T-helper 9 cell (primary cell): ENCODE data around the gene NKAIN4.
"Not testable (repeated sequence)": the region's sequence is repeated elsewhere in the genome, so short reads cannot be mapped to it uniquely, and the experiment has no call there.

ENCODE experiments used
- DNase-seq: peaks from one replicate; pipeline ENCODE4 v3.0.0-alpha.2; 2020

The NKAIN4 gene

DNA sequence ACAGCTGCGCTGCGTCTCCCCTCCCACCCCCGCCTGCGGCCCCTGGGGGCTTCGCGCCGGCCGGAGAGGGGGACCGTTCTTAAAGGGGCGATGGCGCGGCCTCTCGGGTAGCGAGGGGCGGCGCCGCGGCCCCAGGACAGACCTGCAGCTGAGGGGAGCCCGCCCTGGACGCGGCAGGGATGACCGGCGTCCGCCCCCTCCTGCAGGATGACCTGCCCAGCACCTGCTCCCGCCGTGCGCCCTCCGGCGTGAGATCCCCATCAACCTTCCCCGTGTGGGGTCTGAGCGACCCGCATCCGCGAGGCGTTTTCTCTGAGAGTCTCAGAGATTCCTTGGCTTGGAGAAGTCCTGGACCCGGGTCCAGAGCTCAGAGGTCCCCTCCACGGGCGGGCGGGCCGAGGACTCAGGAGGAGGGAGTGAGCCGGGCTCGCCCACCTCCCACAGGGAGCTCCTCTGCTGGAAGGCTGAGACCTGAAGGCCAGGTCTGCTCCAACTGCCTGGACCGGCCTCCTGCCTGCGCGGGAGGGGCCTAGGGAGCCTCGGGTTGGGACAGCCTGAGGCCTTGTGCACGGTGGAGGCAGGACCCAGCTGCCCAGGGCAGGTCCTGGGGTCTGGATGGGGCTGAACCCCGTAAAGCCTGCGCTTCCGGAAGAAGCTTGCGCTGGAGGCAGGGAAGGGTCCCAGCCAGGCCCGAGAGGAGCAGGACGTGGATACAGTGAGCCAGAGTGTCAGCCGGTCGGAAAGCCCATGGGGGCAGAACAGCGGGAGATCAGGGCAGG lies 532 bp upstream of the NKAIN4 start:
- DNase-seq: no peak

DNA sequence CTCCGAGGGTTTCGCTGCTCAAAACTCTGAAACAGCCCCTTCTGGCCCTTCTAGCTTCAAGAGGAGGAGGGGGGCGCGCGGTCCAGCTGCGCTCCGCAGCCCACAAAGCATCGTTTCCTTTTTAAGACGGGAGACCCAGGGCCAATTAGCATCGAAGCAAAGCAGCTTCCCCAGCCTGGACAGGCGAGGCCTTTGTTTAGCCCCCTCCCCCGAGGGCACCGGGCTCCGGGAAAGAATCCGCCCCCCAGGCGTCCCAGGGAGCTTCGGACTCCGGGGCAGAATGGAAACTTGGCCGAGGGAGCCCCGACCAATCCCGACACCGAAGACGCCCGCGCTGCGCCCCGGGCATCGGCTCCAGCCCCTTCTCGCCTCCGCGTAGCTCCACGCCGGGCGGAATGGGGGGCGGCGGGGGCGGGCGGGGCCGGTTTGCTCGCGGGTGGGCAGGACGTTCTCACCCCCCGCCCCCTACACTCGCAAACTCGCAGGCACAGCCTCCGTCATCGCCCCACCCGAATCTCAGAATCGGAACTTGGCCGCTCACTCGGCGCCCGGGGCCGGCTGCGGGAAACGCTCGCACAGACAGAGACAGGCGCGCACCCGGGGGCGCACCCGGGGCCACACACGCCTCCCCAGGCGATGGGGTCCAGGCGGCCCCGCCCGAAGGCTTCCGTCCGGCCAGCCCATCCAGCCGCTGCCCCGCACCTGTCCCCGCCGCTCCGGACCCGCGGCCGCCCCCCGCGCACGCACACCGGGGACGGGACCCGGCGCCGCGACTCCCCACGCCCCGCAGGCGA lies 628 bp downstream of the NKAIN4 start:
- DNase-seq: no peak

- no peak for DNase-seq
These were observed 1.2 kb downstream of the NKAIN4 start for GRCh38 chr20:63253065-63253437.

DNA sequence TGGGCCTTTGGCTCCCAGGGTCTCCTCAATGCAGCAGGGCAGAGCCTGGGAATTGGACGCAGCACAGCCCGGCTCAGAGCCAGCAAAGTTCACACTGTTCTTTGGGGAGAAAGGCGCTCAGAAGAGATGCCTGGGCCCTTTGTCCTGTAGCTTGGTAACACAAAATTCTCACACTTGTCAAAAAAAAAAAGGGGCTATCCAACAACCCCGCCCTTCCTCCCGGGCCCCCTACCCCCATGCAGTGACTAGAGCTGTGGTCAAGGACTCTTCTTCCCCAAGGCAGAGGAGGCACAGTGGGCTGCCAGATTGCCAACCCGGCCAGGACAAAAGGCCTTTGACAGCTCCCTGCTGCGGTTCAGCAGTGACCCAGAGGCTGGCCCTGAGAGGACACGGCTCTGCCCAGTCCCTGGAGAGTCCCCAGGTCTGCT lies 2.0 kb downstream of the NKAIN4 start:
- DNase-seq: no peak

DNA sequence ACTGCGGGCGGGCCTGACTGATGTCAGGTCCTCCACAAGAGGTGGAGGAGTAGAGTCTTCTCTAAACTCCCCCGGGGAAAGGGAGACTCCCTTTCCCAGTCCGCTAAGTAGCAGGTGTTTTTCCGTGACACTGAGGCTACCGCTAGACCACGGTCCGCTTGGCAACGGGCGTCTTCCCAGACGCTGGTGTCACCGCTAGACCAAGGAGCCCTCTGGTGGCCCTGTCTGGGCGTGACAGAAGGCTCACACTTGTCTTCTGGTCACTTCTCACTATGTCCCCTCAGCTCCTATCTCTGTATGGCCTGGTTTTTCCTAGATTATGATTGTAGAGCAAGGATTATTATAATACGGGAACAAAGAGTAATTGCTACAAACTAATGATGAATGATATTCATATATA lies 2.9 kb downstream of the NKAIN4 start:
- not testable (repeated sequence) for DNase-seq

DNA sequence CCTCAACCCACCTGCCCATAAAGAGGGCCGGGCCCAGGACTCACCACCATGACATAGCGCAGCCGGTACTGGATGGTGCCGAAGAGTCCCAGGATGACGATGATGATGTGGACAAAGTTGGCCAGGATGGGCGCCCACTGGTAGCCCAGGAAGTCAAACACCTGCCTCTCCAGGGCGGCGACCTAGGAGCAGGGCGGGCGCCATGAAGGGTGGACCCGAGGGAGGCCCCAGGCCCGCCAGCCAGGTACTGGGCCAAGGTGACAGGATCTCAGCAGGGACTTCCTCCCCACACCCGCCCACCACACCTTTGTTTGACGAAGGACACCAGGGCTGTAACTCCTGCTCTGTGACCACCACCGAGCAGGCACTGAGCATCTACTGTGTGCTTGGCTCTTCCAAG lies 4.4 kb downstream of the NKAIN4 start:
- no peak for DNase-seq

DNA sequence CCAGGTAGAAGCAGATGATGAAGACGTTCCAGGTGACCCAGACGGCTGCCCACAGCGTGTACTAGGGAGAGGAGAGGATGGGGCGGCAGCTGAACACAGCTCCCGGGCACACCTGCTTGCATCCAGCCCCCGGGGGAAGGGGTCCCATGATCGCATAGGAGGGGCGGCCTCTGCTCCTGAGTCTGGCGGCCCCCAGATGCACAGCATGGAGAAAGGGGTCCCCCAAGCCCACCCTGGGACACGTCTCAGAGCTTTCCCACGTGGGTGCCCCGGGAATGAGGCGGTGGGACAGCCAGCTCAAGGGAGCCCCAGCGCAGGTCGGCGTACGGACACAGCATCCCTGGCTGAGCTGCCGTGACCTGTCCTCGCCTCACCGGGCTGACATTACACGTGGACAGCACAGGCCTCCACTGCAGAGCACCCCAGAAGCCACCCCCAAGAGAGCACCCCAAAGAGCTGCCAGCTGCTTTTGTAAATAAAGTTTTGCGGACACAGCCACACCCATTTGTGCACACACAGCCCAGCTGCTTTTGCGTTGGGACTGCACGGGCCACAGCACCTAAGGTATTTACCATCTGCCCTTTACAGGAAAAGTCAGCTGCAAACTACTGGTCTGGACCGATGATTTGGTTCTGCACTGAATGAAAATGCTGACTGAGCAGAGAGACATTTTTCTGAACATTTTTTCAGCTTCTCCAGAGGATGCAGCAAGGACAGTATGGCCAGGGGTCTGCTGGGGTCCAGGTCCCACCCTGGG lies 5.2 kb downstream of the NKAIN4 start:
- no peak for DNase-seq

- DNase-seq: no peak
These were observed 6.5 kb downstream of the NKAIN4 start for GRCh38 chr20:63247671-63248228.

DNA sequence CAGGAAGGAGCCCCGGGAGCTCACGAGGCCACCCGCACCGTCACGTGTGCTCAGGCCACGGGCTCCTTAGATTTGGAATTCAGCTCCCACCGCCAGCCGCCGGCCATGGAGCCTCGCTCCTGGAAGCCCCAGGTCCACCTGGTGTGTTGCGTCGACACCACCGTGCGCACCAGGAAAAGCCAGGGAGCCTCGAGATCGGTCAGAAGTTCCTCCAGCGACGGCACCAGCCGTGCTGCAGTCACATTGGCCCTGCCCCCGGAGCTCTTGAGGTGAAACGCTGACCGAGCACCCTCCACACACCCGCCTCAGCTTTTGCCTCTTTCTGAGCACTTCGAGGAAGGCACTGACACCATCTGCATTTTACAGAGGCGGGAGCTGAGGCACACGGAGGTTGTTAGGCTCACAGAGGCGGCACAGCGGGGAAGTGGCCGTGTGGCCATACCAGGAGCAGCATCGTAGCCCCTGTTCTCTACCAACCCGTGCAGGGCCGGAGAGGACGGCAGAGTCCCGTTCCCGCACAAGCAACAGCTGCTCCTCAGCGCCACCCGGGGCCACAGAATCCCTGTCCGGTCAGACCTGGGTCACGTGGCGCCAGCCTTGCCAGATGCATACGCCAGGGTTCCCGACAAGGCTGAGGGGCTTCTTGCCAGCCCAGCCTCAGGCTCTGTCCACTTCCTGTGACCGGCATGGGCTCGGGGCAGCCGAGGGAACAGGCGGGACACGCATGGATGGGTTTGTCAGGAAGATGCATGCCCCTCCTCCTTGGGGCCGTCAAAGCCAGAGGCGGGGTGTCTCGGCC lies 7.6 kb downstream of the NKAIN4 start:
- no peak for DNase-seq

GRCh38 chr20:63244468-63244867 lies 9.8 kb downstream of the NKAIN4 start:
- DNase-seq: no peak

GRCh38 chr20:63243604-63244247 lies 10.5 kb downstream of the NKAIN4 start:
- no peak for DNase-seq

DNA sequence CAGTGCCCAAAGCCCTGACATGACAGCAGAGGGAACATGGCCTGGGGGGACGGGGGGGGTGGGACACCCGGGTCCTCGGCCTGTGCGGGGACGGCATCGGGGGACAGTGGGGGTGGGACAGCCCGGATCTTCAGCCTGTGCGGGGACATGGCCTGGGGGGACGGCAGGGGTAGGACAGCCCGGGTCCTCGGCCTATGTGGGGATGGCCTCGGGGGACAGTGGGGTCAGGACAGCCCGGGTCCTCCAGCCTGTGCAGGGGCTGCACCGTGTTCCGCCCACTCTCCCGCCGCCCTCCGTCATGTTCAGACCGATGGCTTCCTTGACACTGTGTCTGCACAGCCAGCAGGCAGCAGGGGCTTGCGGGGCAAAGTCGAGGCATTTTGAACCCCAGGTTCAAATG lies 11.5 kb downstream of the NKAIN4 start:
- no peak for DNase-seq

GRCh38 chr20:63241272-63241671 lies 13.0 kb downstream of the NKAIN4 start:
- DNase-seq: no peak

GRCh38 chr20:63240004-63240403 lies 14.3 kb downstream of the NKAIN4 start:
- no peak for DNase-seq

GRCh38 chr20:63239431-63239830 lies 14.8 kb downstream of the NKAIN4 start:
- no peak for DNase-seq

- DNase-seq: no peak
These were observed 15.6 kb downstream of the NKAIN4 start for GRCh38 chr20:63238514-63239125.

DNA sequence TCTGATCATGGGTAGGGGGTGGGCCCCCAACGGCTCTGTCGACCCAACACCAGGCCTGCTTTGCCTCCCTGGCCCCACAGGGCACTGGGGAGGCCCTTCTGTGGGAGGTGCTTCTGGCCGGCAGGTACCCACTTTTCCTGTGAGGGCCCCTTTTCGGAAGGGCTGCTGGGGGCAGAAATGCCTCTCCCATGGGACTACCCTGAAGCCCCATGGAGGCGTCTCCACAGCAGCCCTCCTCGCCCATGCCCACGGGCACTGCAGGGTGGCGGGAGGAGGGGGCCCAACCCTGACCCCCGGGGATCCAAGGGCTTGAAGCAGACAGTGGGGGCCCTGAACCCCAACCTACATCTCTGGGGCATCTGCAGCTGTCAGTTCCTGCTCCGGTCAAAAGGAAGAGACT lies 16.2 kb downstream of the NKAIN4 start:
- DNase-seq: no peak

GRCh38 chr20:63236116-63236837 lies 18.0 kb downstream of the NKAIN4 start:
- no peak for DNase-seq

DNA sequence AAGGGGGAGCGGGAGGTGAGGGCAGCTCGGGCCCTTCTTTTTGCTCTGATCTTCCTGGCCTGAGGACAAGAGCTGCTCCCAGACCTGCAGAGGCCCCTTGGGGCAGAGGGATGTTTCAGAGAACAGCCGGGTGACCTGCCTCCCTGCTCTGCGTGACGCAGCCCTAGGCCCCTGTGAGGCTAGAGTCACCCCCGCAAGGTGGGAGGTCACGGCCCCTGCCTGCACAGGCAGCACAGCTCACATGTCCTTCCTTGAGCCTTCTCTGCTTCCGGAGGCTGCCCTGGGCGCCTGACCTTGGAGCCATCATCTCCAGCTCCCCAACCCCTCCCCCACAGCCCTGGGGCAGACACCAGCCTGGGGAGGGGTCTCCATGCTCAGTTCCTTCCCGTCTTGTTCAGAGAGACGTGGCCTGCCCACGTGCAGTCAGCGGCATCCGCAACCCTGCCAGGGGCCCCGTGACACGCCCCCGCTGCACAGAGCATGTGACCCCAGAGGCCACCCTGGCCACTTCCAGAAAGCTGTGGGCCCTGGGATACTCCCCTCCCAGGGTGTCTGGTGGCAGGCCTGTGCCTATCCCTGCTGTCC lies 18.8 kb downstream of the NKAIN4 start, which contains the start of gene BIRC7:
TSS of gene BIRC7 (plus strand) at position 507 of the 585 bp plus-strand sequence. CDS start 192 bp downstream, outside the sequence.
- no peak for DNase-seq
